HG03060 (cell line): ENCODE measurements around the gene CCDC93.

Experiments used
- ATAC-seq: cut with Tn5 transposase; IDR thresholded peaks from one replicate; pipeline ENCODE4 v1.9.1; 2021; ENCODE audit warnings: low read depth, moderate number of reproducible peaks; ENCODE audit not compliant: unreplicated experiment

The CCDC93 gene

GRCh38 chr2:117961201-117961600 is 52.7 kb downstream of the CCDC93 start:
- no peak for ATAC-seq

DNA sequence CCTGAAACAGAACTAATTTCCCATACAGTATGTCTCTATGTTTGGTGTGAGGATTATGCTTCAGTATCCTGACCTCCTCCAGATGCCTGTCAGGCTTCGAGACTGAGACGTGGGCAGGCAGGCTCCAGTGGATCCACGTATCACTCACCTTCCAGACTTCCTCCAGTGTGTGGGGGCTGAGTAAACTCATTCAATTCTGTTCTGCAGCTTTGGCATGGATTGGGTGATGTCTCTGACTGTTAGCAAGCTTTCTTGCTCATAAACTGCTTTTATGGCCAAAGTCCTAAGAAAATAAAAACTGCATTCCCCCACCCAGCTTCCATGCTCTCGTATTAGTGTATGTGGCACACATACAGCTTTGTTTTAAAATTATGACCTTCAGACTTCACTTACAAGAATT is 53.6 kb downstream of the CCDC93 start:
- ATAC-seq = no peak

DNA sequence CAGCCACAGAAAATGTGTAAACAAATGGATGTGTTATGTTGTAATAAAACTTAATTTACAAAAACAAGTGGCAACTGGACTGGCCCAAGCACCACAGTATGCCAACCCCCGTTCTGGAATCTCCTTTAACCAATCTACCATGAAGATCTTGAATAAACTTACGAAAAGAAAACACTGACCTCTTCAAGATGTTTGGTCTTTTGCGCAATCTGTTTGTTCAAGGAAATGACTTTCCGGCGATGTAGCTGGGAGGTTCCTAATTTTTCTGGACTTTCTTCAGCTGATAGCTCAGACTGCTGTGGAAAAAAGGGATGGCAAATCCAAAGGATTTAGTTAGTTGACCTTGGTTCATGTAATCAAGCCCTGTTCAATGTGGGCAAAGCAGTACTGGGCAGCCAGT is 55.7 kb downstream of the CCDC93 start:
- no peak for ATAC-seq

- no peak for ATAC-seq
Observed at GRCh38 chr2:117957616-117958015, 56.3 kb downstream of the CCDC93 start.

- no peak for ATAC-seq
Observed at GRCh38 chr2:117956036-117956796, 57.7 kb downstream of the CCDC93 start.

GRCh38 chr2:117953231-117953630 is 60.6 kb downstream of the CCDC93 start:
- ATAC-seq = no peak

GRCh38 chr2:117952701-117953100 is 61.2 kb downstream of the CCDC93 start:
- ATAC-seq = no peak

DNA sequence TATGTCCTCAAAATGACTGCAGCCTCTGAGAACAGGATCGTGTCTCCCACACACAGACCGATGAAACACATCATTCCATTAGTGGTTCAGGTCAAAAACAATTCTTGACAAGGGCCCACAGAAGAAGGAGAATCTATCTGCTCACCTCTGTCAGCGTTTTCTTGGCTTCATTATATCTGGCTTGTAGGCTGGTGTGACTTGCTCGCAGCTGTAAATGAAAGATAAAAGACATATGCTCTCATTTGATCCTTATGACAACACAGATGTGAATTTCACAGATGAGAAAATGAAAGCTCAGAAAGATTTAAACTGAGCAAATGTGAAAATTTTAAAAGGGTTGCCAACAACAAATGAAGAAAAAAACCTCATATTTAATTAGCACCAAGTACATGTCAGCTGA is 61.6 kb downstream of the CCDC93 start:
- ATAC-seq = no peak

- no peak for ATAC-seq
Observed at GRCh38 chr2:117949806-117950205, 64.1 kb downstream of the CCDC93 start.

DNA sequence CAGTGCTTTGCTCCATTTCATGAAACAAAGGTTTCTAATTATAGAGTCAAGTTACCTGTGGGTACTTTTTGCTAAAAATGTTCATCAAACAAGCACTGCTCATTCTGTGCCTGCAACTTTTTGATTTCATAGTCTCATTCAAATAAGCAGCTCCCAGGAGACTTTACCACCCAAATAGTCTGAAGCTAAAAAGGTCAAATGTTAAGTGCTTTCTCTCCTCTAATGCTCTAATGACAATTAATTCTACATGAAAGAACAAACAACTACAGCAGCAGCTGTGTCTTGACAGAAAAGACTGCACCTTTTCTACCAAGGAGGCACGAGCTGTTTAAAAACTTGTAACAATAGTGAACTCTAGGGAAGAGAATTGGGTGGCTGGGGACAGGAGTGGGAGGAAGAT is 65.3 kb downstream of the CCDC93 start:
- ATAC-seq = no peak

- no peak for ATAC-seq
Observed at GRCh38 chr2:117945296-117945695, 68.6 kb downstream of the CCDC93 start.

DNA sequence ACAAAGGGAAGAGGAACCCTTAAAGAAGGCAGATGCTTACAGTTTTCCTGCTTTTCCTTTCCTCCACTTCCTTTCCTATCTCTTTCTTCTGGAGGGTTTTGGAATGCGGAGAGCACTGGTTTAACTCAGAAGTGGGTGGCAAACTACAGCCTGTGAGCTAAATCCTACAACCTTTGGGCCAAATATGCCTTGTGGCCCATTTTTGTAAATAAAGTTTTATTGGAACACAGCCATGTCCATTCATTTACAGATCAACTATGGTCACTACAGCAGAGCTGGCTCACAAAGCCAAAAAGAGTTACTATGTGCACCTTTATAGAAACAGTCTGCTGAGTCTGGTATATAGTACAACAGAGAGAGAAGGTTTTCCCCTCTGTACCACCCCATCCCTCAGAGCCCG is 69.1 kb downstream of the CCDC93 start:
- no peak for ATAC-seq

- ATAC-seq = no peak
Observed at GRCh38 chr2:117943013-117943672, 70.7 kb downstream of the CCDC93 start.

DNA sequence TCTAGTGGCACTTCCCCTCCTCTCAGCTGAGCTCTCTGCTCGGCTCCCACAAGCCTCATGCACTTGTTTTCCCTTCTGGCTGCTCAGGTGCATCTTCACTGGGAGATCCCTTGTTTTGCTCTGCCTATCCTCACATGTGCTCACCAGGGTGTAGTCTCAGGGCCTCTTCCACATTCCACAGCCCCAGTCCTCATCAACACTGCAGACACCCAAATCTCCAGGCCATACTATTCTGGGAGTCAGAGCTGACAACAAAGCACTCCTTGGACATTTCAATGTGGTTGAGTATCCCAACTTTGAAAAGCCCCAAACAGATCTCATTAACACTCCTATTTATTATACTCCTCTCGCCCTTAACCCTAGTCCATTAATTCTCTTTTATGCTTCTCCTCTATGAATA is 71.3 kb downstream of the CCDC93 start:
- no peak for ATAC-seq

- no peak for ATAC-seq
Observed at GRCh38 chr2:117941693-117942092, 72.2 kb downstream of the CCDC93 start.

DNA sequence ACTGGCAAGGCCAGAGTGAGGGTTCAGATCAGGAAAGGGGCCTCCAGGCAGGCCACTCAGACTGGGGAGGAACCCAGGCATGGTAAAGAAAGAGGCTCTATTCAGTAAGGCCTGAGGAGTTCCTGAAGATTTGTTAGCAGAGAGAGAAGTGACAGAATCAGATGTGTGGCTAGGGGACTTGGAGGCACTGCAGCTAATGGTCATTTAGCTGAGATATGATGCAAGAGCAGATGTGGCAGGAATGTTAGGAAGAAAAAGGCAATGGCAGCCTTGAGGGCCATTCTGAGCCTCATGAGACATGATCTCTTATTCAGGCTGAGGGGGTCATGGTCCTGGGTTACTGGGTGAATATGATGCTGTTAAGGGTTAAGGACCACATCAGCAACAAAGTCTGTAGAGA is 73.4 kb downstream of the CCDC93 start:
- ATAC-seq = no peak

DNA sequence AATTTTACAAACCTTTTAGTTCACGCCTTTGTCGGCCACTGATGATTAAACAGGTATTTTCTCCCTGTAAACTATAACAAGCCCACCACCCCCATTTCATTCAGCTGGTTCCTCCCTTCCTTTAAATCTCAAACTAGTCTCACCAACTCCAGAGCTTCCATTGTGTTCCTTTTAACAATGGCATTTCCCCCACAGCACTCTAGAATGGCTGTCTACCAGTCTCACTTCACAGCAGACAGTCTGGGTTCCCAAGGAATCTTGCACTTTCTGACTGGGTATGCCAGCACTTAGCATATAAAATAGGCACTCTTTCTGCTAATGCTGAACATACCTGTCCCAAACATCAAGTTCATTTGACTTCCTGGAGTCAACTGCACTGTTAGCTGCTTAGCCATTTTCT is 75.3 kb downstream of the CCDC93 start:
- no peak for ATAC-seq

- no peak for ATAC-seq
Observed at GRCh38 chr2:117936871-117937428, 76.9 kb downstream of the CCDC93 start.

- ATAC-seq = no peak
Observed at GRCh38 chr2:117935954-117936353, 77.9 kb downstream of the CCDC93 start.

DNA sequence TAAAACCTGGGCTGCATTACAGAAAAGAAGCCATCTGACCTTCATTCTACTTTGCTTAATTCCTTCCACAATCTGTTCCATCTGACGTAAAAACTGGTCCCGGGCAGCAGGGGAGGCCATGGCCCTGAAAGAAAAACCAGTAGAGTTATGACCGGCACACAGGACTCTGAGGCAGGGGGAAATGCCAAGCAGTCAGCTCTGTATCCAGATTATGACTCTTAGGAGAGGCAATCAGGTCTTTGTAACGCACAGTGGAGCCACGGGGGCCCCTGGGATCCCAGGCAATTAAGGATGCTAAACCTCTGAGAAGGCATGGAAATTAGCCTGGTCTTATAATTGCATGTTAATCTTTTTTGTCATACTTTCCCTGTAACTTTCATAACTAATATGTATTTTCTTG is 78.4 kb downstream of the CCDC93 start:
- ATAC-seq = no peak

GRCh38 chr2:117933884-117934354 is 80.0 kb downstream of the CCDC93 start:
- no peak for ATAC-seq

DNA sequence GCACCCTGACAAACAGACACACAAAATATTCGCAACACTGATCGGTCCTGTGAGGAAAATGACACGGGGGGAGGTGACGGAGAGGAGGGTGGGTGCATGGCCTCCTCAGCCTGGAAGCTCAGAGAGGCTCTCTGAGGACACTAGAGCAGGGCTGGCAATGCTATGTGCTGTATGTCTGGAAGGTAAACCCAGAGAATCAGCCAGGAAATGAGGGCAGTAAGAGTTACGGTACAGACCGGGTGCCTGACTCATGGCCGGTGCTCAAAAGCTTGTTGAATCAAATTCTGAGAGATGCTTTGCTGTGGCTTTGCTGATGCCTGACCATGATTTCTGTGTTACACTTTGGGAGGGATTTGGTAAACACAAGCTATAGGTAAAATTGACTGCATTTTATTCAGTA is 81.9 kb downstream of the CCDC93 start:
- no peak for ATAC-seq
